GM18909 (cell line): ENCODE data around the gene IFT74.

ENCODE experiments used
- ATAC-seq: cut with Tn5 transposase; IDR thresholded peaks from one replicate; pipeline ENCODE4 v1.9.1; 2021; ENCODE audit warnings: mild to moderate bottlenecking; ENCODE audit not compliant: unreplicated experiment, poor library complexity

IFT74 gene

GRCh38 chr9:26955921-26956859 lies at the start of gene IFT74:
Gene IFT74, plus strand, starts transcription at chr9:26956412. Its CDS starts 5,556 bp downstream, at chr9:26961968.
- peak; percentile 100 for ATAC-seq

- ATAC-seq: no peak
Measured at GRCh38 chr9:26913138-26913668, 43.0 kb upstream of the IFT74 start.

- ATAC-seq: no peak
Measured at GRCh38 chr9:26919698-26920097, 36.5 kb upstream of the IFT74 start.

GRCh38 chr9:26925609-26926008 lies 30.6 kb upstream of the IFT74 start:
- no peak for ATAC-seq

- no peak for ATAC-seq
Measured at GRCh38 chr9:26928902-26929495, 27.2 kb upstream of the IFT74 start.

- ATAC-seq: no peak
Measured at GRCh38 chr9:26935847-26936246, 20.4 kb upstream of the IFT74 start.

- no peak for ATAC-seq
Measured at GRCh38 chr9:26937816-26938371, 18.3 kb upstream of the IFT74 start.

GRCh38 chr9:26939955-26940711 lies 16.1 kb upstream of the IFT74 start:
- no peak for ATAC-seq

- ATAC-seq: no peak
Measured at GRCh38 chr9:26940779-26941178, 15.4 kb upstream of the IFT74 start.

GRCh38 chr9:26945591-26945990 lies 10.6 kb upstream of the IFT74 start:
- ATAC-seq: no peak

GRCh38 chr9:26946753-26947727 lies 9.2 kb upstream of the IFT74 start, which contains the start of gene PLAA:
Gene PLAA, minus strand, starts transcription at chr9:26947242. Its CDS starts 197 bp downstream, at chr9:26947045.
- peak; percentile 99 for ATAC-seq

- ATAC-seq: no peak
Measured at GRCh38 chr9:26947736-26948135, 8.5 kb upstream of the IFT74 start.

- no peak for ATAC-seq
Measured at GRCh38 chr9:26949637-26950069, 6.6 kb upstream of the IFT74 start.

GRCh38 chr9:26950521-26950920 lies 5.7 kb upstream of the IFT74 start:
- ATAC-seq: no peak

GRCh38 chr9:26951794-26952193 lies 4.4 kb upstream of the IFT74 start:
- ATAC-seq: no peak

GRCh38 chr9:26954050-26954508 lies 2.1 kb upstream of the IFT74 start:
- no peak for ATAC-seq

- ATAC-seq: no peak
Measured at GRCh38 chr9:26955222-26955903, 849 bp upstream of the IFT74 start.

GRCh38 chr9:26956860-26957233 lies 635 bp downstream of the IFT74 start:
- no peak for ATAC-seq
